DOHH2 (cell line): ENCODE results near the gene DHRS2.
A peak's percentile ranks its signal among the peaks of the same experiment; 100 is the strongest.

Source experiments
- H3F3A ChIP-seq: fragments of 200-600 bp; sonication (generic), shearing (Covaris generic); 2 replicates; pipeline ENCODE4 v1.6.0; 2016; ENCODE audit warnings: antibody characterized with exemption, mild to moderate bottlenecking; ENCODE audit not compliant: control insufficient read depth, insufficient read depth
- H3K27ac ChIP-seq: fragments of 200-600 bp; sonication (generic); 2 replicates; pipeline ENCODE4 v1.5.1; 2014; ENCODE audit warnings: low read depth, mild to moderate bottlenecking, low read length, moderate library complexity
- H3K27me3 ChIP-seq: fragments of 200-600 bp; sonication (generic); 2 replicates; pipeline ENCODE4 v1.6.1; 2014; ENCODE audit warnings: mild to moderate bottlenecking, low read length, mixed read lengths; ENCODE audit not compliant: control insufficient read depth
- H3K36me3 ChIP-seq: fragments of 200-600 bp; sonication (generic); 2 replicates; pipeline ENCODE4 v1.6.1; 2014; ENCODE audit warnings: mild to moderate bottlenecking, low read length, moderate library complexity, mixed read lengths; ENCODE audit not compliant: control insufficient read depth
- H3K4me1 ChIP-seq: fragments of 200-600 bp; sonication (generic); 2 replicates; pipeline ENCODE4 v1.6.1; 2014; ENCODE audit warnings: mild to moderate bottlenecking, low read length, mixed read lengths; ENCODE audit not compliant: control insufficient read depth
- H3K4me2 ChIP-seq: fragments of 200-600 bp; sonication (generic); 2 replicates; pipeline ENCODE4 v1.6.0; 2014; ENCODE audit warnings: mild to moderate bottlenecking, low read length, moderate library complexity
- H3K4me3 ChIP-seq: fragments of 200-600 bp; sonication (generic); 2 replicates; pipeline ENCODE4 v1.5.1; 2014; ENCODE audit warnings: mild to moderate bottlenecking, low read length, mixed read lengths
- H3K79me2 ChIP-seq: fragments of 200-600 bp; sonication (generic); 2 replicates; pipeline ENCODE4 v1.6.1; 2014; ENCODE audit warnings: mild to moderate bottlenecking, low read length, mixed read lengths; ENCODE audit not compliant: control insufficient read depth
- H3K9me2 ChIP-seq: fragments of 200-600 bp; sonication (generic); replicated peaks from 2 replicates; pipeline ENCODE4 v1.6.1; 2014; ENCODE audit warnings: mild to moderate bottlenecking, low read length, mixed read lengths; ENCODE audit not compliant: control insufficient read depth
- H3K9me3 ChIP-seq: fragments of 200-600 bp; sonication (generic); 2 replicates; pipeline ENCODE4 v1.6.1; 2014; ENCODE audit warnings: antibody characterized with exemption, low read length, mixed read lengths; ENCODE audit not compliant: control insufficient read depth, insufficient read depth
- H4K20me1 ChIP-seq: fragments of 200-600 bp; sonication (generic); 2 replicates; pipeline ENCODE4 v1.6.0; 2014; ENCODE audit warnings: low read depth, mild to moderate bottlenecking, antibody characterized with exemption, low read length, moderate library complexity; ENCODE audit not compliant: control insufficient read depth, insufficient read depth
- EZH2phosphoT487 ChIP-seq: fragments of 200-600 bp; sonication (generic); IDR thresholded peaks from 2 replicates; pipeline ENCODE4 v1.6.1; 2017; ENCODE audit warnings: borderline replicate concordance, mild to moderate bottlenecking, antibody characterized with exemption, low read length, moderate library complexity, mixed read lengths
- TF ChIP-seq, protein P1 (sequence below): fragments of 200-600 bp; sonication (generic); IDR thresholded peaks from one replicate; pipeline ENCODE4 v1.5.1; 2014; ENCODE audit warnings: antibody characterized with exemption, mild to moderate bottlenecking, low read depth, low read length; ENCODE audit not compliant: poor library complexity, severe bottlenecking

Gene DHRS2

DNA sequence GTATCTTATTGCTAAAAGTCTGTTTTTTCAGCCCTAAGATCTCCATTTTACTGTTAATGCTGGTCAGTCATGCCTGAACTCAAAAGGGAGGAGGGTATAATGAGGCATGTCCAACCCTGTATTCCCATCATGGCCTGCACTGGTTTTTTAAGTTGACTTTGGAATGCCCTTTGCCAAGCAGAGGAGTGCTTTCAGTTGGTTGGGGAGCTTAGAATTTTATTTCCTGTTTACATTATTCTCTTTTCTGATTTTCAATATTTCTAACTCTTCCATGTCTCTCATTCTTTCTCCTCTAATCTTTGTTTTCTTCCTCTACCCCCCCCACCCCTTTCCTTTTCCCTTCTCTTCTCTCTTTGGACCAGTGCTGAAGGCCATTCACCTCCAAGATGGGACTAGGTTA is 4.9 kb upstream of the DHRS2 start:
- no peaks in the 10 kb centered on the region for H3K79me2 ChIP-seq

DNA sequence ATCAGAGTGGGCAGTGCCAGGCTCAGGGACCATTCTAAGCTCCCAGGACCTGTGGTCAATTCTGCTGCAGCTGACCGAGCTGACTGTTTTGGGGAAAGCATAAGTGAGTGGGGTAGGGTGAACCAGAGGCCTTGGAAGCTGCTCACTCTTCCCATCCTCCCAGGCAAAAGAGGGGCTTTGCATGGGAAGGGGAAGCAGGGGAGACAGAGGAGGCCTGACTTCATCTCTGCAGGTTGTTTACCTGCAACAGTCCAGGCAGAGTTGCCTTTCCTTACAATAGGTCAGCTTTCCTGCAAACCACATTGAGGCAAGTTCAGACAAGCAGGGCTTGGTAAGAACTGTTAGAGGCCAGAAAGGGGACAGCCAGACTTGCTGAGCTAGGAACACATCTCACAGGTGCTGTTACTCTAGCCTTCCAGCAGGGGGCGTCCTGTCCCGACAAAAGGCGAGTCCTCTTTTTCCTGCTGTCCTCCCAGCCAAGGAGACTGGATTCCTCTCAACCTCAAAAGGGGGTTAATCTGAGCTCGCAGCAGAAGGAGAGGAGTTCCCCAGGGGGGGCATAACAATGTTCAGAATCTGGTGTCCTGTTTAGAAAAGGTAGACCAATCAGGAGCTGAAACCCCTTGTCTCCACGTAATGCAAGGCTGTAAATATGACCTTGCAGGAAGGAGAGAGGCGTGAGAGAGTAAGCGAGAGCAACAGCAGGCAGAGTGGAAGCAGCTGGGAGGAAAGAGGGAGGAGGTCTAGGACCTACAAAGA is 4.3 kb upstream of the DHRS2 start:
- Histone ChIP-seq H3K27me3 (peaks cover 14% of the 10 kb centered on the region; the same call in 1 of the 2 replicates), H3K9me2 (no peaks in the 10 kb centered on the region), H3F3A (no peaks in the 10 kb centered on the region), H3K4me1 (peaks cover 3% of the 10 kb centered on the region; the same call in 1 of the 2 replicates), H3K36me3 (no peaks in the 10 kb centered on the region), H3K27ac (no peak overlapping the region), H3K4me2 (peak overlapping the region; percentile 46; the same call in 1 of the 2 replicates), H4K20me1 (no peaks in the 10 kb centered on the region), H3K79me2 (no peaks in the 10 kb centered on the region), H3K4me3 (no peak overlapping the region), H3K9me3 (peaks cover 3% of the 10 kb centered on the region; the same call in 1 of the 2 replicates)
- TF ChIP-seq, protein P1, sequence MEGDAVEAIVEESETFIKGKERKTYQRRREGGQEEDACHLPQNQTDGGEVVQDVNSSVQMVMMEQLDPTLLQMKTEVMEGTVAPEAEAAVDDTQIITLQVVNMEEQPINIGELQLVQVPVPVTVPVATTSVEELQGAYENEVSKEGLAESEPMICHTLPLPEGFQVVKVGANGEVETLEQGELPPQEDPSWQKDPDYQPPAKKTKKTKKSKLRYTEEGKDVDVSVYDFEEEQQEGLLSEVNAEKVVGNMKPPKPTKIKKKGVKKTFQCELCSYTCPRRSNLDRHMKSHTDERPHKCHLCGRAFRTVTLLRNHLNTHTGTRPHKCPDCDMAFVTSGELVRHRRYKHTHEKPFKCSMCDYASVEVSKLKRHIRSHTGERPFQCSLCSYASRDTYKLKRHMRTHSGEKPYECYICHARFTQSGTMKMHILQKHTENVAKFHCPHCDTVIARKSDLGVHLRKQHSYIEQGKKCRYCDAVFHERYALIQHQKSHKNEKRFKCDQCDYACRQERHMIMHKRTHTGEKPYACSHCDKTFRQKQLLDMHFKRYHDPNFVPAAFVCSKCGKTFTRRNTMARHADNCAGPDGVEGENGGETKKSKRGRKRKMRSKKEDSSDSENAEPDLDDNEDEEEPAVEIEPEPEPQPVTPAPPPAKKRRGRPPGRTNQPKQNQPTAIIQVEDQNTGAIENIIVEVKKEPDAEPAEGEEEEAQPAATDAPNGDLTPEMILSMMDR: peak; percentile 98
- no peak for TF ChIP-seq EZH2phosphoT487

More for the DNA sequence above, 4.9 kb upstream of the DHRS2 start:
- peaks cover 3% of the 10 kb centered on the region; the same call in 1 of the 2 replicates for H3K4me1 ChIP-seq
- peaks cover under 1% of the 10 kb centered on the region; the same call in 1 of the 2 replicates for H3K9me3 ChIP-seq
- H3K4me2 ChIP-seq: no peak overlapping the region
- no peaks in the 10 kb centered on the region for H3K36me3 ChIP-seq
- H3F3A ChIP-seq: no peaks in the 10 kb centered on the region
- H3K9me2 ChIP-seq: no peaks in the 10 kb centered on the region
- H3K27ac ChIP-seq: no peak overlapping the region
- no peak for TF ChIP-seq EZH2phosphoT487
- TF ChIP-seq, protein P1: no peak
- H3K27me3 ChIP-seq: peaks cover 14% of the 10 kb centered on the region; the same call in 1 of the 2 replicates
- no peaks in the 10 kb centered on the region for H4K20me1 ChIP-seq
- H3K4me3 ChIP-seq: no peak overlapping the region

DNA sequence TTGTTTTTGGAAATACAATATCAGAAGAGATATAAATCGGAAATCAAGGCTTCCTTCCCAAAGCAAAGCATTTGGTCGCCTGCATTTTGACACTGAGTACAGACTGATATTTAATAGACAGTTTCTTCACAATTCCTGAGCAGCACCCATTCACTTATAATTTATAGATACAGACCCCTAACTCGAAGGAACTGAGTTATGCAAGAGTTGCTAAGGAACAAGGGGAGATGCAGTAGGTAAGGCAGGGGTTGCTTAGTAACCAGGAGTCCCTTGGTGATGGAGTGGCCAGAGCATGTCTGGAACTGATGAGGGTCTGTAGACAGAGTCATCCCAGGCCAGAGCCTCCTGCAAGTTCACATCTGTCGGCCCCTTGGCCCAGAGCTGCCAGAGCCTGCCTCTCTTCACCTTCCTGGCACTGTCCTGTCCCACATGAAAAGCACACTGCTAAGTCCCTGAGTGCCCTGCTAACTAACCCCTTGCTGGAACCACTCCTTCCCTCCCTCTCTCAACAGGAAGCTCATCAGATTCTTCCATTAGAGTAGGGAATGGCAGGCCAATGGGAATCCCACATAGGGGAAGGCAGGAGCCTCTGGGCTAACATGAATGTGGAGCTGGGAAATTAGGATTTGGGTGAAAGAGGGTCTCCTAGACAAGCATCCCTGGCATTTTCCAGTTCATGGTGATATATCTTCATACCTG is 3.6 kb upstream of the DHRS2 start:
- Histone ChIP-seq H3K9me2 (no peaks in the 10 kb centered on the region), H3K36me3 (no peaks in the 10 kb centered on the region), H3K4me2 (no peak overlapping the region), H3K27me3 (peaks cover 14% of the 10 kb centered on the region; the same call in 1 of the 2 replicates), H3K9me3 (peaks cover 3% of the 10 kb centered on the region; the same call in 1 of the 2 replicates), H3K27ac (no peak overlapping the region), H3K4me3 (no peak overlapping the region), H3K79me2 (no peaks in the 10 kb centered on the region), H3K4me1 (peaks cover 3% of the 10 kb centered on the region; the same call in 1 of the 2 replicates), H3F3A (no peaks in the 10 kb centered on the region), H4K20me1 (no peaks in the 10 kb centered on the region)
- TF ChIP-seq, protein P1: no peak
- TF ChIP-seq EZH2phosphoT487: no peak
